Activated CD4-positive, alpha-beta T cell treated with anti-CD3 and anti-CD28 coated beads for 36 hours (primary cell): ENCODE measurements around the gene UBTD2. TPM values are rescaled to one million over a fixed set of nuclear protein-coding genes. Genes with fewer than 3 reads are reported as not detected.

Experiments used
- ATAC-seq: fragments of 200-7000 bp; cut with Tn5 transposase; one replicate; pipeline ENCODE4 v1.10.0; 2021; ENCODE audit warnings: mild to moderate bottlenecking, moderate library complexity
- CTCF ChIA-PET: fragments of 350-600 bp; sonication (Branson Sonifier 250); formaldehyde crosslinking; loops from one replicate; lab custom pipeline; 2021; ENCODE audit warnings: antibody characterized with exemption; lab: Charles Lee
- POLR2A ChIA-PET: fragments of 350-600 bp; sonication (Branson Sonifier 250); formaldehyde crosslinking; loops from one replicate; lab custom pipeline; 2021; ENCODE audit warnings: antibody characterized with exemption, inconsistent platforms; lab: Charles Lee
- DNase-seq: peaks from one replicate; pipeline ENCODE4 v3.0.0-alpha.2; 2020
- H3K27ac Mint-ChIP-seq: one replicate; pipeline ENCODE4 v1.8.0; 2021; ENCODE audit warnings: mixed read lengths
- H3K27me3 Mint-ChIP-seq: one replicate; pipeline ENCODE4 v1.8.0; 2021; ENCODE audit warnings: mixed read lengths
- H3K36me3 Mint-ChIP-seq: one replicate; pipeline ENCODE4 v1.8.0; 2021; ENCODE audit warnings: low read depth, mixed read lengths
- H3K4me1 Mint-ChIP-seq: one replicate; pipeline ENCODE4 v1.8.0; 2021; ENCODE audit warnings: mixed read lengths
- H3K4me3 Mint-ChIP-seq: one replicate; pipeline ENCODE4 v1.8.0; 2021; ENCODE audit warnings: mild to moderate bottlenecking, moderate library complexity, mixed read lengths
- H3K9me3 Mint-ChIP-seq: one replicate; pipeline ENCODE4 v1.8.0; 2021; ENCODE audit warnings: low read depth, mixed read lengths
- intact Hi-C, 2 experiments: fragments of 100-400 bp; cut with DNase I in 1 of 2; cut with micrococcal nuclease in 1 of 2; formaldehyde crosslinking; loops; one replicate each; pipeline versions ENCODE4 v1.14.2 to v1.15.1; 2022 to 2024; cut with DNase I, micrococcal nuclease
- total RNA-seq, 2 experiments: library from RNA; stranded (reverse); gene quantifications; one replicate each; pipeline ENCODE4 v1.2.3, GENCODE V29; 2021

The UBTD2 gene
- total RNA-seq, 2 experiments from 2014 or later = 6.0 to 6.1 TPM

GRCh38 chr5:172160506-172160905 is 123.1 kb downstream of the UBTD2 start:
- intact Hi-C loops = no loop called here
- no peaks in the 10 kb centered on the region for H3K9me3 Mint-ChIP-seq
- H3K27ac Mint-ChIP-seq = peak overlapping the region; percentile 12
- H3K36me3 Mint-ChIP-seq = peaks cover 25% of the 10 kb centered on the region
- no peak overlapping the region for H3K4me3 Mint-ChIP-seq
- POLR2A ChIA-PET = no interaction called here
- DNase-seq (no peak), ATAC-seq (no peak)
- H3K27me3 Mint-ChIP-seq = no peaks in the 10 kb centered on the region
- peaks cover 60% of the 10 kb centered on the region for H3K4me1 Mint-ChIP-seq
- CTCF ChIA-PET = no interaction called here

Other genes starting within 250 kb of the UBTD2 start
- 100 to 1,000 TPM in 1 of 2 experiments, 10 to 100 TPM in 1; 83.1 to 144 TPM for gene STK10, start 95.5 kb downstream of the UBTD2 start, total RNA-seq
- not detected for gene EFCAB9, start 89.6 kb downstream of the UBTD2 start, total RNA-seq
- 1 to 10 TPM; 1.3 to 1.8 TPM for gene SH3PXD2B, start 170.8 kb upstream of the UBTD2 start, total RNA-seq